H1 (cell line): ENCODE data around the gene EXOSC10. TPM values are rescaled to one million over a fixed set of nuclear protein-coding genes. Genes with fewer than 3 reads are reported as not detected.
A peak's percentile ranks its signal among the peaks of the same experiment; 100 is the strongest.

Source experiments
- BACH1 ChIP-seq: IDR thresholded peaks from 2 replicates; pipeline ENCODE4 v1.6.1; 2012; ENCODE audit warnings: low read length, improper control_type of control experiment
- CBX5 ChIP-seq: fragments of 300-800, 300-1000 bp; sonication (generic); IDR thresholded peaks from 2 replicates; pipeline ENCODE4 v1.7.1; 2016; ENCODE audit warnings: antibody characterized with exemption, low read length, low read depth
- CEBPB ChIP-seq: IDR thresholded peaks from 2 replicates; pipeline ENCODE4 v1.6.1; 2012; ENCODE audit warnings: low read depth, low read length
- CHD1 ChIP-seq: IDR thresholded peaks from 2 replicates; pipeline ENCODE4 v1.6.1; 2012; ENCODE audit warnings: low read depth, low read length, improper control_type of control experiment
- CHD2 ChIP-seq: IDR thresholded peaks from 2 replicates; pipeline ENCODE4 v1.6.1; 2012; ENCODE audit warnings: low read length, improper control_type of control experiment
- CREB1 ChIP-seq: IDR thresholded peaks from 2 replicates; pipeline ENCODE4 v1.6.1; 2012; ENCODE audit warnings: inconsistent platforms
- CTCF ChIP-seq, 3 experiments: IDR thresholded peaks; 1 replicate in 2 of 3; 2 replicates in 1 of 3; pipeline versions ENCODE4 v1.5.1 to v1.6.1; 2011; ENCODE audit warnings: low read length in 3 of 3, mild to moderate bottlenecking in 3 of 3, inconsistent platforms in 2 of 3, low read depth in 1 of 3, moderate library complexity in 1 of 3; ENCODE audit not compliant: insufficient read depth in 1 of 3; ENCODE audit errors: control extremely low read depth in 1 of 3
- EP300 ChIP-seq, 2 experiments: IDR thresholded peaks; 1 replicate in 1 of 2; 2 replicates in 1 of 2; pipeline ENCODE4 v1.6.1; 2011 to 2012; ENCODE audit warnings: low read depth in 2 of 2, low read length in 2 of 2, mild to moderate bottlenecking in 2 of 2, borderline replicate concordance in 1 of 2, inconsistent platforms in 1 of 2, moderate library complexity in 1 of 2
- JUN ChIP-seq: IDR thresholded peaks from 2 replicates; pipeline ENCODE4 v1.6.1; 2011; ENCODE audit warnings: low read depth, mild to moderate bottlenecking, improper control_type of control experiment, low read length
- KDM1A ChIP-seq: fragments of 200-600, 300-600 bp; sonication (generic); IDR thresholded peaks from 2 replicates; pipeline ENCODE4 v1.7.1; 2016; ENCODE audit warnings: mild to moderate bottlenecking, low read length, borderline replicate concordance
- KDM4A ChIP-seq: IDR thresholded peaks from one replicate; pipeline ENCODE4 v1.7.1; 2012; ENCODE audit warnings: low read depth, mild to moderate bottlenecking, moderate library complexity, low read length, inconsistent platforms; ENCODE audit not compliant: severe bottlenecking
- KDM5A ChIP-seq: fragments of 200-600 bp; IDR thresholded peaks from 2 replicates; pipeline ENCODE4 v1.7.1; 2012; ENCODE audit warnings: mild to moderate bottlenecking, low read length, inconsistent platforms, mixed read lengths
- MAFK ChIP-seq: IDR thresholded peaks from 2 replicates; pipeline ENCODE4 v1.6.1; 2012; ENCODE audit warnings: low read depth, mild to moderate bottlenecking, improper control_type of control experiment, low read length
- NANOG ChIP-seq: IDR thresholded peaks from 2 replicates; pipeline ENCODE4 v1.6.1; 2011; ENCODE audit warnings: low read length, low read depth, mild to moderate bottlenecking, inconsistent platforms; ENCODE audit not compliant: insufficient read depth, poor library complexity, severe bottlenecking
- NRF1 ChIP-seq: IDR thresholded peaks from 2 replicates; pipeline ENCODE4 v1.6.1; 2011; ENCODE audit warnings: mild to moderate bottlenecking, low read depth, low read length, improper control_type of control experiment
- PHF8 ChIP-seq: fragments of 200-600 bp; sonication (generic); conservative IDR thresholded peaks from 2 replicates; pipeline ENCODE4 v1.7.1; 2012; ENCODE audit warnings: low read depth, mild to moderate bottlenecking, inconsistent platforms, low read length, moderate library complexity
- RBBP5 ChIP-seq: IDR thresholded peaks from 2 replicates; pipeline ENCODE4 v1.7.1; 2012; ENCODE audit warnings: low read depth, mild to moderate bottlenecking, inconsistent platforms, low read length, moderate library complexity, borderline replicate concordance
- SIRT6 ChIP-seq: IDR thresholded peaks from one replicate; pipeline ENCODE4 v1.7.1; 2012; ENCODE audit warnings: low read length, inconsistent platforms
- TBP ChIP-seq: IDR thresholded peaks from 2 replicates; pipeline ENCODE4 v1.6.1; 2011; ENCODE audit warnings: low read depth, low read length, improper control_type of control experiment
- TCF12 ChIP-seq: IDR thresholded peaks from 2 replicates; pipeline ENCODE4 v1.6.1; 2011; ENCODE audit warnings: low read depth, mild to moderate bottlenecking, low read length
- USF2 ChIP-seq: IDR thresholded peaks from 2 replicates; pipeline ENCODE4 v1.6.1; 2011; ENCODE audit warnings: low read length, improper control_type of control experiment
- polyA plus RNA-seq, 7 experiments: library from polyadenylated mRNA; depleted of rRNA in 3 of 7; stranded (reverse) in 5 of 7; unstranded in 2 of 7; fragments of >200 nt in 5 of 7; fragments of 200-250 nt in 2 of 7; gene quantifications; 1 replicate in 5 of 7; 2 replicates in 1 of 7; 4 replicates in 1 of 7; pipeline versions ENCODE4 v1.2.1 to v1.2.3, GENCODE V29; 2011 to 2013; ENCODE audit warnings: missing spikeins in 2 of 7, mixed read lengths in 2 of 7
- total RNA-seq: library from RNA; stranded (reverse); fragmentation: NEBNext Ultra II Directional; extraction: Animal tissue kit (Norgen Biotek cat#: 25700); gene quantifications from 2 replicates; pipeline ENCODE4 v1.2.1, GENCODE V29; 2021

EXOSC10 gene
- total and polyA plus RNA-seq, 2 of the 8 experiments (the other 6 are each of a cell fraction or from before 2014, with no cell fraction given): 57.9 to 86.1 TPM

GRCh38 chr1:11099310-11100148 is at the start of gene EXOSC10 (continued):
- TF ChIP-seq CHD2: peak; percentile 92
- no peak for TF ChIP-seq CBX5
- TF ChIP-seq CTCF (IDR thresholded peaks at IDR 0.05; ENCODE audit: control extremely low read depth in 1 of 3, insufficient read depth in 1 of 3, low read depth in 1 of 3, low read length in 3 of 3): no peak; a peak in 1 of 4 replicates
- peak; percentile 88 for TF ChIP-seq NRF1
- no peak for TF ChIP-seq CREB1
- TF ChIP-seq KDM5A: peak; percentile 87; the same call in 1 of the 2 replicates
- TF ChIP-seq KDM1A: no peak
- peak; percentile 79 for TF ChIP-seq TBP
- TF ChIP-seq MAFK: no peak
- no peak for TF ChIP-seq USF2
- TF ChIP-seq PHF8: peak; percentile 94
- no peak for TF ChIP-seq SIRT6
- peak; percentile 20; the same call in 1 of the 2 replicates for TF ChIP-seq BACH1
- TF ChIP-seq EP300 (IDR thresholded peaks at IDR 0.05; ENCODE audit: borderline replicate concordance in 1 of 2, low read depth in 2 of 2, low read length in 2 of 2): no peak
- no peak for TF ChIP-seq CHD1
- TF ChIP-seq TCF12: no peak
- no peak for TF ChIP-seq JUN
- TF ChIP-seq CEBPB: no peak
- TF ChIP-seq RBBP5: peak; percentile 90
- peak; percentile 87 for TF ChIP-seq KDM4A
- no peak for TF ChIP-seq NANOG
